Glomerular visceral epithelial cell (primary cell): ENCODE data around the gene METTL3.
"Not testable (repeated sequence)": the region's sequence is repeated elsewhere in the genome, so short reads cannot be mapped to it uniquely, and the experiment has no call there.

ENCODE experiments used
- DNase-seq: peaks from one replicate; pipeline ENCODE4 v3.0.0-alpha.2; 2016; ENCODE audit errors: extremely low spot score

METTL3 gene

GRCh38 chr14:21510735-21511657 lies at the start of gene METTL3:
Gene METTL3 (minus strand): TSS chr14:21511340. CDS start chr14:21511223, 117 bp downstream.
- peak; percentile 99 for DNase-seq

- DNase-seq: no peak
Observed at GRCh38 chr14:21558703-21559170, 47.6 kb upstream of the METTL3 start.

GRCh38 chr14:21557084-21557901 lies 46.2 kb upstream of the METTL3 start:
- DNase-seq: peak; percentile 85

GRCh38 chr14:21556378-21557083 lies 45.4 kb upstream of the METTL3 start:
- DNase-seq: no peak

GRCh38 chr14:21553266-21553665 lies 42.1 kb upstream of the METTL3 start:
- DNase-seq: no peak

- DNase-seq: not testable (repeated sequence)
Observed at GRCh38 chr14:21544588-21544987, 33.4 kb upstream of the METTL3 start.

- DNase-seq: no peak
Observed at GRCh38 chr14:21543963-21544362, 32.8 kb upstream of the METTL3 start.

- no peak for DNase-seq
Observed at GRCh38 chr14:21543521-21543960, 32.4 kb upstream of the METTL3 start.

GRCh38 chr14:21541413-21542074 lies 30.4 kb upstream of the METTL3 start:
- DNase-seq: no peak

- no peak for DNase-seq
Observed at GRCh38 chr14:21539189-21539940, 28.2 kb upstream of the METTL3 start.

GRCh38 chr14:21537090-21537424 lies 25.9 kb upstream of the METTL3 start:
- DNase-seq: no peak

GRCh38 chr14:21536418-21537089 lies 25.4 kb upstream of the METTL3 start:
- no peak for DNase-seq

GRCh38 chr14:21535545-21536417 lies 24.6 kb upstream of the METTL3 start:
- DNase-seq: no peak

GRCh38 chr14:21534576-21534975 lies 23.4 kb upstream of the METTL3 start:
- DNase-seq: no peak

- no peak for DNase-seq
Observed at GRCh38 chr14:21533294-21533693, 22.2 kb upstream of the METTL3 start.

- DNase-seq: no peak
Observed at GRCh38 chr14:21529515-21529914, 18.4 kb upstream of the METTL3 start.

GRCh38 chr14:21528381-21529348 lies 17.5 kb upstream of the METTL3 start:
- no peak for DNase-seq

GRCh38 chr14:21527318-21527679 lies 16.2 kb upstream of the METTL3 start:
- no peak for DNase-seq
